KBM-7 (cell line): ENCODE results near the gene GPC6.
A peak's percentile ranks its signal among the peaks of the same experiment; 100 is the strongest.

Experiments used
- DNase-seq: peaks from one replicate; pipeline ENCODE4 v3.0.0-alpha.2; 2015
- in situ Hi-C: fragments of 300-500 bp; cut with MboI; formaldehyde crosslinking; loops from 2 replicates; pipeline ENCODE4 v1.14.3; 2020; ENCODE audit warnings: low sequenced_read_pairs, low pct_unique_long_range_greater_than_20kb, mixed read lengths

GPC6 gene

DNA sequence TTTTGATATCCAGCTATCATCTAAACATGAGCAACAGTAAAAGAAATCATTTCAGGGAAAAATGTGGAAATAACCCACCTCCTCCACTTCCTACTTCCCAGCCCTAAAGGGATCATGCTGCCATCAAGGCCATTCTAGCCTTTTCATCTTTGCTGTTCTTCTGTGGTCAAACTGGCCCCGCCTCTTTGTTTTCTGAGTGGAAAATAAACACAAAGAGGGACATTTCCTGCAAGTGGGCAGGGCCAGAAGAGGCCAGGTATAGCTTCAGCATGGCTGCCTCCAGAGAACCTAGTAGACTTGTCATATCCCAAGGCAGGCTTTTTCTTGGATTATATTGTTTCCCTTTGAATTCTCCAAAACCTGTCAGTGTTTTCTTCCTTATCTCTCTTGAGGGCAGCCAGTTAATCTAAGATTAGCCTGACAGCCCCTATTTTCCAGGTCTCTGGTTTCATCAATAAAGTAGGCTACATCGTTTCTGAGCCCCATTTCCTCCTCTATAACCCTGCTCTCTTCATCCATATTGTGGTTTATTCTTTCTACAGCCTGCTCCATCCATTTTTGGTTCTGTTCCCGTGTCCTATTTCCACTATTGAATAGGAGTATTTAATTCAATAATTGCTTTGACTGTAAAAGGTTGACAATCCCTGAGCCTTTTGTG lies 117.6 kb downstream of the GPC6 start:
- in situ Hi-C loops: no loop called here
- DNase-seq: no peak

DNA sequence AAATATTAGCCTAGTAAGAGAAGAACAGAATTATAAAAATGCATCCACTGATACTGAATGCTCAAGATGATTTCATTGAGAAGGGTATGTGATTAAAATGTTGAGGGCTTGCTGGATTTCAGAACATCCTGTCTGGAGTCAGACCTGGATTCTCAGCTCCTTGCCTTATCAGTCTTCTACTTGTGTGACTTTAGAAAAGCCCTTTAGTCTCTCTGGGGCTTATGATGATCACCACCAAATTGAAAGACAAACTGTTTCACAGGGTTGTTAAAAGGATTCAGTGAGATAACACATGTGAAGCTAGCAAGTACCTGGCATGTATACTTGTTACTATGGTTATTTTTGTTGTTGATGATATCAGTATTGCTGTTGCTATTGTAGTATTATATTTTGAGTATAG lies 118.4 kb downstream of the GPC6 start:
- in situ Hi-C loops: no loop called here

DNA sequence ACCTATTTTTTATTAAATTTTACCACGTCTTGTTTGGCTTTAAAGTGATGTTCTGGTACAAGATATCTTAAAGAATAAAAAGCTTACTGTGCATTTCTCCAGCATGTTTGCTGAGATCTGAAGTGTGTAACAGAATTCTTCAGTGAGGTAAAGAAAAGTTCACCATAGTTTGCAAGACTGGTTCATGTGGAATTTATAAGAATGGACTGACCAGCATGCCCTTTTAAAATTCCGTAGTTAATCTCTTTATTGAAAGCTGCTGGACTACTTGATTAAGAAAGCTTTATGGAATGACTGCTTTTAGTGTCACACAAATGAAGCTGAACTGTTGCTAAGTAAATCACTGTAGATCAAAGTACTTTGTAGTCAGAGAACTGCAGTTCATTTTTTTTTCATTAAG lies 119.2 kb downstream of the GPC6 start:
- in situ Hi-C loops: no loop called here
- no peak for DNase-seq

More for the DNA sequence above, 118.4 kb downstream of the GPC6 start:
- no peak for DNase-seq

DNA sequence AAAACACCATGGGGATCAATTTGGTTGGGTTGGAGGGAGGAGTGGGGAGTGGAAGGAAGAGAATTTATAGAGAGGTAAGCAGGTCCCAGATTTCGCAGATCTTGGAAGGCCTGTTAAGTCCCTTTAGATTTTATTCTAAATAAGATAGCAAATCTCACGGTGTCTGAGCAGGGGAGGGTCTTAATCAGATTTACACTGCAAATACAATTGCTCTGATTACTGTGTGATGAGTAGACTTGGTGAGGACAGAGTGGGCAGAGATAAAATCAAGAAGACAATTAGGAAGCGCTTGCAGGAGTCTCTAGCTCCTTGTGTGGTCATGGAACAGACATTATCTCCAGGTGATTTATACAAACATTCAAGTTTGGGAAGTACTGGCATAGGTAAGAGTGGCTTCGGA lies 126.0 kb downstream of the GPC6 start:
- in situ Hi-C loops: no loop called here
- DNase-seq: no peak

DNA sequence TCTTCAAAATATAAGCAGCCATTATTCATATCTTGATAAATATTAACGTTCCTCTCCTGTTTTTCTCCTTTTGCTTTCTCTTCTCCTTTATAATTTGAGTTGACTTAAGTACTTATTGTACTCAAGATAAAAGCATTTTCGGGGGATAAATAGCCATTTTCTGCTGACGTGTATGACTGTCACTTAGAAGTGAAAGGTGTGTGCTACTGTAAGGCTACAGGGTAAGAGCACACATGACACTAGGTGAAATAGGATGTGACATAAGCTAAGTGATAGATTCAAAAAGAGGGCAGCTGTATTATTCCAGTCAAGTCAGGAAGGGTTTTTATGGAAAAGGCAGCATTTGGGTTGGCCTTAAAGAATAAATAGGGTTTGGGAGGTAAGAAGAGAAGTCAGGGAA lies 128.5 kb downstream of the GPC6 start:
- no peak for DNase-seq
- in situ Hi-C loops: no loop called here

DNA sequence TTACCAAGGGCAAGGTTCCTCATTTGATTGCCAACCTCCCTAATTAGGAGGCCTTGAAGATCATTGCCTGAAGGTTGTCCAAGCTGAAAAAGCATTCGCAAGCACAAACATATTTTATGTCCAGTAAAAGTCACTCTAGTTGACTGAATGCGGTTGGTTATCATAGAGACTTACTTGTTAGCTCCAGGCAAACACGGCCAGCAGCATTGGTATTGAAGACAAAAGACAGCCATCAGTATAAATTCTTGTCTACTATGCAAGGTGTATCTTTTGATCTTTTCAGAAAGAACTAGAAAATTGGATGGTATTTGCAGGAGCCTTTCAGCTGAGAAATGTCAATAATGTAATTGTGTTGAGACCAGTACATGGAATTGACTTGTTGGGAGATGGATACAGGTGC lies 129.9 kb downstream of the GPC6 start:
- DNase-seq: no peak
- in situ Hi-C loops: no loop called here

DNA sequence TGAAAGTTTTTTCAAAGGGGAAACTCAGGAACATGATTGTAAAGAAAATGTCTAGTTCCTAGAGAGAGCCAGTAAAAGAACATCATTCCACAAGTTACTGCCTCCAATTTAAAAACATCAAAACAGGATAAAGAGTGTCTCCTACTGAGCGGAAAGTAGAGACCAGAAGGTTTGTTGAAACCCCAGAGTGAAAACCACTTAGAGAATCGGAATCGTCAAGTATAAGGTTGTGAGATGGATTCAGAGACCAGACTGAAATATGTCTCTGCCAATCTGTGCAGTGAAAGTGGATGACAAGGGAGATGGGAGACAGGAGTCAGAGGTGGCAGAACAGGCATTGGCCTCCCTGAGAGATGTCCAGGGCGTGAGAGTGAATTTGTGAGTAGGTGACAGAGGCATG lies 133.4 kb downstream of the GPC6 start:
- in situ Hi-C loops: no loop called here
- no peak for DNase-seq

DNA sequence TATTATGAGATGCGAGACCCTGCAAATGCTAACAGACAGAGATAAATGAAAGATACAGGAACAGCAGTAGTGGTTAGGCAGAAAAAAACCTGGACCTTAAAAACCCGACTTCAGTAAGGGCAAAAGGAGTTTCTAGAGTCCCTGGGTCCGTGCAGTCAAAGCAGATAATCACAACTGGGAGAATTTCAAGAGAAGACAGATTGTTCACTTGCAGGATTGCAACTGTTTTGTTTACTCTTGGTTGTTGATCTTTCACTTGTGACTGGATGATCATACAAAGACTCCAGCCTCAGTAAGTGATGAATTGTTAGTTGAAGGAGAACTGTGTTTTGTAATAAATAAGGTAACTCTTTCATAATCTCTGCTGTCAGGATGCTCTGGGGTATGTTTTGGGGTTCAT lies 135.1 kb downstream of the GPC6 start:
- in situ Hi-C loops: no loop called here
- no peak for DNase-seq

DNA sequence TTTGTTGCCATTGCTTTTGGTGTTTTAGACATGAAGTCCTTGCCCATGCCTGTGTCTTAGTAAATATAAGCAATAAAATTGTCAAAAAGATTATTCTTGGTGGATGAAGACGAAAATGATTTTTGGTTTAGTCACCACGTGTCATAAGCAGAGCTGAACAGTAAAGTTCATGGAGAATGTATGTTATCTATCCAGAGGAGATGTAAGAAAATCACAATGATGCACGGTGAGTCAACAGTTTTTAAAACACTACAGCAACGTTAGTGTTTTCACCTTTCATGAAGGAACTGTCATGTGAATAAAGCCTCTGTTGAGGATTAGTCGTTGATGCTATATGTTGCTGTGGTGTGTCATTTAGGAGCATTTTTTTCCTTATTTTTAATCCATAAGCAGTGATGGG lies 137.6 kb downstream of the GPC6 start:
- in situ Hi-C loops: no loop called here
- DNase-seq: no peak

DNA sequence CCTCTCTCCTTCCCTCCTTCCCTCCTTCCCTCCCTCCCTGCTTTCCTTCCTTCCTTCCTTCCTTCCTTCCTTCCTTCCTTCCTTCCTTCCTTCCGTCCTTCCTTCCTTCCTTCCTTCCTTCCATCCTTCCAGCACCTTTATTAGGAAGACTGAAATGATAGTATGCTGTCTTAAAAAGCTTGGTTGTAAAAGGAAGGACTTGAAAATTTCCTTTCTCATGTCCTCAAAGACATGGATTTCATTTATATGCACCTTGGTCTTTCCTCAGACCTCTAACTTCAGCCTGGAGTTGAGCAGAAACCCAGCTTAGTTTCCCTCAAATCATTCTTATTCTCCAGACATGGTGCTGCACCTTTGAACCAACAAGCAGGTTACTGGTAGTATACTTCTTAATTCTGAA lies 141.7 kb downstream of the GPC6 start:
- DNase-seq: no peak
- in situ Hi-C loops: no loop called here

DNA sequence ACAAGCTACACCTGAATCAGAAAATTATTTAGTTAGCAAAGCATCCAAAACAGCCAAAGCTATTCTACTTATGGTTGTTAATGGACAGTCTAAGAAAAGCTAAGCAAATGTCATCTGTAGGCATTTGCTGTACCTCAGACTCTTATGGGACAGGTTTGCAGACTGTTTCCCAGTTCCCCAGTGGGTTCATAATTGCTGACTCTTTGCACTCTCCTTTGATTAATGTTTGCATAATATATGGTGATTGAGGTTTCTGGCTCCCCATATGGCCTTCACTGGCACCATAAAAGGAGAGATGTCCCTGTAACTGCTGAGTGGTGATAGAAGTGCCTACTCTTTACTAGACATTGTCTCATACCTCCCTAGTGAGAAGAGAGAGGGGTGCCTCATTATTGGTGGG lies 142.1 kb downstream of the GPC6 start:
- DNase-seq: no peak
- in situ Hi-C loops: no loop called here

DNA sequence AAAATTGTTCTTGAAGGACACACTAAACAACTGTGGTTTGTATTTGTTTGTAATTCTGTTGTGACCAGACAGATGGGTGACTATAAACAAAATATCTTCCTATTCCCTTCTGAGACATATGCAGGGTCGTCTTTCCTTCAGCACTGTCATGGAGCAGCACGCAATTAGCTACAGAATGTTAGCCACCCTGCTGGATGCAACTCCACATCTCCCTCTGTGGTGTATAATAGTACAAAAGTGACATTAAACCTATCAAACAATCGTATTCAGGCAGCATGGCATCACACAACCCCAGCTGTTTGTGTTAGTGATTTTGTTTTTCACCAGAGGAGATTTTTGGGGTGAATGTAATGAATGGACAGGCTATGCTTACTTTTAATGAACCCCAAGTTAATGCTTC lies 146.2 kb downstream of the GPC6 start:
- in situ Hi-C loops: no loop called here
- DNase-seq: no peak

DNA sequence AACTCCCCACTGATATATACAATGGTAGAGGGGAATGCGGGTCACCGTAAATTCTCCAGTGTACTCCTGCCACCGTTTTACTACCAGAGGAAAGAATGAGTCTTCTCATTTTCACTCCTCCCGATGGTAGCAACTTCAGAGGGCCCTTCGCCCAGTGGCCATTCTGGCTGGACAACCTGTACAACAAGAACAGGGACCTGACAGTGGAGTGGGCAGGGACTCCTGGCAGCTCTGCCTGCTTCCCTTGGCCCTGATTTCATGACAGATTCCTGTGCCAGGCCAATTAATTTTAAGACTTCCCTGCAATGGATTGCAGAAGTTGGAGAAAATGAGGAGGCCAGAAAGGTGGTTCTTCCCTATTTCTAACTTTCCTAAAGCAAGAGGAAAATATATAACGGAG lies 148.9 kb downstream of the GPC6 start:
- in situ Hi-C loops: no loop called here
- peak; percentile 27 for DNase-seq

DNA sequence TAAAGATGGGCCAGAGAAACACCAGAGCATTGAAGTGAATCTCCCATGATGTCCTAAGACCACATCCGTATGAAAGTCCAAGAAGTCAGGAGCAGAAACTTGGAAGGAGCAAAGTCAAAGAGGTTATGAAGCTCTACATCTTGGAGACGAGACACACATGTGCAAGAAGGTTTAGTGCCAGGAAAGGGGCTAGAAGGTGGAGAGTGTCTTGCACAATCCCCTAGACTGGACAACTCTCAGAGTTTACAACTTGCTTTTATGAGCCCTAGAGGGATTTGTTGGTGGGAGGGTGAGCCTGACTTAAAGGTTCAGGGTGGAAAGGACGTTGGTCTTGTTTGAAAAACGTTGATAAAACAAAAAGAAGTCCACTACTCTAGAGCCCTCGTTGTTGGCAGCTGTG lies 150.6 kb downstream of the GPC6 start:
- in situ Hi-C loops: no loop called here
- no peak for DNase-seq

DNA sequence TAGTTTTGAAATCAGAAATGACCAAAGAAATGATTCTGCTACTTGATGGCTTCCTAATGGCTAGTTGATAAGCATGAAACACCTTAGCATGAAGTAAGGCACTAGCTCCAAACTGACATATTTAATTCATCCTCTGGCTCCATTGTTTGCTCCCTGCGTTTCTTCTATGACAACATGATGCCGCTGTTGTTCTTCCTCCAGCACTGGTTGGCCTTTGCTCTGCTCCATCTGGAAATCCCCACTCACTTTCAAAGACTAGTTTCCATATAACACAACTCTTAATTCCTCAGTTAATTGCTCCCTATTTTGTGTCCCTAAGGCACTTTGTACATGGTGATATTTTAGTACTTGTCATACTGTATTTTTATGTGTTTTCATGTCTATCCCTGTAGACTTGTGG lies 151.6 kb downstream of the GPC6 start:
- no peak for DNase-seq
- in situ Hi-C loops: no loop called here

DNA sequence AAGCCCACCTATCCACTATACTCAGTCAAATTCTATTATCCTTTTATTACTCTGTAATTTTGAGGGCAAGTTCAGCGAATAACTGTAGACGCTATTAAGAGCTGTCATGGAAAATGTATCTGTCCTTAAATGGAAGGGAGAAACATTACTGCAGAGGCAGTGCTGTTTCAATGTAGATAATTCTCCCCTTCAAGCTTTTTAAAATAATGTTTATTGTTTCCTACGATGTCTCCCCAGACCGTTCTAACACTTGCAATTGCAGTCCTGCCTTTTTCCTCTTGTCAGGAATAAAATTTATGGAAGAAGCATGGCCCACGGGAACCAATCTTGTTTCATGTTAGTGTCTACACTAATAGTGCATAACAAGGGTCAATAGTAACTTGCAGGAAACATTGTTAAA lies 159.5 kb downstream of the GPC6 start:
- in situ Hi-C loops: no loop called here
- DNase-seq: no peak

DNA sequence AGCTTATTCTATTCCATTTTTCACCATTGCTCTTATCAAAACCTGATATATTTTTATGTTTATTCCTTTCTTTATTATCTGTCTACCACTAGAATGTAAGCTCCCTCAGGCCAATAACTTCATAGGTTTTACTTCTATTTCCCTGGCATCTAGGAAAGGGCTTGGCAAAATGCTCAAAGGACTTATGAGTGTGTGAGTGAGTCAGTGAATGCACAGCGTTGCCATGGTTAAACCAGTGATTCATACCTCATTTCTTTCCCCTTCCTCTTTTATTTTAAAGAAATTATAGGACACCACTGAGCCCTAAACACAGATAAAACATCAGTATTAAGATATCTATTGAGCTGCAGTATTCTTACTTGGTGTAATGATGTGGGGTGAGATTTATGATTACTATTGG lies 162.1 kb downstream of the GPC6 start:
- in situ Hi-C loops: no loop called here
- DNase-seq: peak; percentile 20

DNA sequence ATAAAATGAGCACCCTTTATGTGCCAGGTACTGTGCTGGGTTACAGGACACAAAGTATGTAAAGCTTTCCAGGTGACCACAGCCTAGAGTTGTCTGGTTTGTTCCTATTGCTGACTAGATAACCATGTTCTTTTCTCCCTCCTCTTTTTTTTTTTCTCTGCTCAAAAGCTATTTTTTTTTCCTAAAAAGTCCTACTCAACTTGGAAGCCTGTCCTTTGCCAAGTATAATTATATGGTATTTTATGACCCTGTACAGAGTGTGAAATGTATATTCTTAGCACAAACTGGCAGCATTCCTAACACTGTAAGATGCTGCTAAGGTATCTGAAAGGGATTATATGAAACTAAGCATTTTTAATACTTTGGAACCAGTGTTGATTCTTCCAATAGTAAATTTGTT lies 171.0 kb downstream of the GPC6 start:
- DNase-seq: no peak
- in situ Hi-C loops: no loop called here

DNA sequence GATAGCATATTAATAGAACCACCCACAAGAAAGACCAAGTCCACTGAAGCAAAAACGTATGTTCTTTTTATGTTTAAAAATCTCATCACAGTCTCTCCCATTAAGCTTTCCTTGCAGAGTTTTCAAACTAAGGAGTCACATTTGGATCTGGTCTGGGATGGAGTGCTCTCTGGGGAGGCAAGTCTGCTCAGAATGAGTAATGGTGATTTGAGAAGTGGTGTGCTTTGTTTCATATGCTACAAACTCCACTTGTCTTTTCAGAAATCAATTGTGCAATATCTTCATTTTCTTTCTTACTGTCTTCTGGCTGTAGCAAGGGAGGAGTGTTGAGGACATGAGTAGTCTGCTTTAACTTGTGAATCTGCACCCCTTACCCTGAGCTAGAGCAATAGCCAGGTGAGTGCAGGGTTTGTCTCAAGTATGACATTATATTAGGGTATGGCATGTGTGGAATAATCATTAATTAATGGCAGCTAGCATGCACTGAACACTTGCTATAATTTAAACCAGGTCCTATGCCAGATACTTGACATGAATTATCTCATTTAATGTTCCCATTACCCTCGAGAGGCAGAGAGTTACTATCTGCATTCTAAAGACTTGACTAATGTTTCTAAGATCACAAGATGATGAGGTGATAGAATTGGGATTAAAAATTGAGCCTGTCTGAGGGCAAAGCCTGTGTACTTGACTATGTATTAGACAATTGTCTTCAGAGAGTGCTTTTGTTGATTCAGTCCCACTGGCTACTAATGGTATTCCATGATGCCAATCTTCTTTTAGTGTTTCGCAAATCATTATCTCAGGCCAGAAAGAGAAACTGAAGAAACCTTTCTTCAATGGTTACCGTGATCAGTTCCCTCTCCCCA lies 171.8 kb downstream of the GPC6 start:
- in situ Hi-C loops: no loop called here

DNA sequence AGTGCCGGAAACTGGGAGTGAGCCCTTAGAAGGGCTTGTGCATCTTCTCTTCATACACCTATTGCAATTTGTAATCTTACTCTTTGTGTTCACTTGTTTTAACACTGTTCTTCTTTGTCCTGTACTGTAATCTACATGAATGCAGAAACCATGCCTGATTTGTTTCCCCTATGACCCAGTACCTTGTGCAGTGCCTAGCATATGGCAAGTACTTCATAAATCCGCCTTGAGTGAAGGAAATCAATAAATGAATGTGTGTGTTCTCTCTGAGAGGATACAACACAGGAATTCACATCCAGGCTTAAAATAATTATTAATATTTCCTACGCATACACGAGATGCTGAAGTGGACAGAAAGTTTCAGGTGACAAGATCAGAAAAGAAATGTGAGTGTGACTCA lies 172.6 kb downstream of the GPC6 start:
- in situ Hi-C loops: no loop called here
- DNase-seq: no peak

More for the DNA sequence above, 171.8 kb downstream of the GPC6 start:
- no peak for DNase-seq

DNA sequence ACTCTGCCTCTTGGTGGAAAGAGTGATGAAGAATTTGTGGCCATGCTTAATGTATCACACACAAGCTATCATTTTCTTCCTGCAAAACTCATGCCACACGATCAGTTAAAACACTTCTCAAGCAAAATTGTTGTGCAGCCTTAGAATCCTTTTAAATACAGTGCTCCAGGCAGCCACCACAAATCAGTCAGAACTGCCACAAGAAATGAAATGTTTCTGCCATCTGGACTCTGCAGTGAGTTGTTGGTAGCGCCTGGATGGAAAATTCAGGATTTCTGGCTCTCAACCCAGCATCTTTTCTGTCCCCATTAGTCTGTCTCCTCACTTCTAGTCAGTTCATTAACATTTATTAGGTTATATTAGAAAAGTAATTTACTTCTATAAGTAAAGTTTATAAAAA lies 179.5 kb downstream of the GPC6 start:
- in situ Hi-C loops: no loop called here
- no peak for DNase-seq
